GM18951 (cell line): Measurements from ENCODE around the gene GDI2.
"Not testable (repeated sequence)": the region's sequence is repeated elsewhere in the genome, so short reads cannot be mapped to it uniquely, and the experiment has no call there.

Experiments
- POLR2A ChIP-seq: IDR thresholded peaks from 4 replicates; pipeline ENCODE4 v1.6.1; 2011; ENCODE audit warnings: mild to moderate bottlenecking; ENCODE audit not compliant: insufficient read length, insufficient read depth; ENCODE audit errors: extremely low read depth
- in situ Hi-C: fragments of 300-500 bp; cut with MboI; formaldehyde crosslinking; loops from one replicate; pipeline ENCODE4 v1.12.0; 2022; ENCODE audit warnings: low sequenced_read_pairs, mixed read lengths, inconsistent platforms; ENCODE audit not compliant: unreplicated experiment

Gene GDI2

DNA sequence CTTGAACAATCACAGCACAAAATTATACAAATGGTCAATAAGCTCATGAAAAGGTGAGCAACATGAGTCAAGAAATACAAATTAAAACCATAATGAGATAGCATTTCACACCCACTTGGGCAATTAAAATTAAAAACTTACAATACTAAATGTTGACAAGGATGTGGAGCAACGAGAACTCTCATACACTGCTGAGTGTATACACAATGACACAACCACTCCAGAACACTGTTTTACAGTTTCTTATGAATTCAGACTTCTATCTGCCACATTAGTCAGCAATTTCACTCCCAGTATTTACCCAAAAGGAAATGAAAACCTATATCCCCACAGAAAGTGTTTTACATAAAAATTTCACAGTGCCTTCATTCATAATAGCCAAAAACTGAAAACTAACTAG lies 31.1 kb downstream of the GDI2 start:
- no peak for TF ChIP-seq POLR2A
- in situ Hi-C loops: no loop called here

- in situ Hi-C loops: no loop called here
- TF ChIP-seq POLR2A: no peak
Observed at GRCh38 chr10:5779730-5780129, 33.5 kb downstream of the GDI2 start.

GRCh38 chr10:5777758-5778157 lies 35.5 kb downstream of the GDI2 start:
- in situ Hi-C loops: not testable (repeated sequence)

- no peak for TF ChIP-seq POLR2A
- in situ Hi-C loops: no loop called here
Observed at GRCh38 chr10:5776881-5777197, 36.4 kb downstream of the GDI2 start.

GRCh38 chr10:5776136-5776880 lies 36.9 kb downstream of the GDI2 start:
- in situ Hi-C loops: no loop called here
- no peak for TF ChIP-seq POLR2A

DNA sequence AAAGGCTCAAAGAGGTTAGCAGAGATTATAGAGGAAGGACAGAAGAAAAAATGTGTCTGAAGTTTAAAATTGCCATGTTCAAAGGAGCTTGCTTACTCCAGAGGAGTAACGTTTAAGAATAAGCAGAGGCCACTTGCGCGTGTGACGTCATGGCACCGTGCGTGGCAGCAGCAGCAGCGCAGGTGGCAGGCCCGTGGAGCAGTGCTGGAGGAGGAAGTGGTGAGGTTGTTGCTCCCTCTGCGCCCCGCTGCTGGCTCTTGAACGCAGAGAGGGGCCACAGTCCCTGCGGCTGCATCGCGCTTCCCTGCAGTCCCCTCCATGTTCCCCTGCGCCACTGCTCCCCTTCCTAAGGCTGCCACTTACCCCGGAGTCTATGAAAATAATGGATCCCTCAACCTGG lies 37.5 kb downstream of the GDI2 start:
- in situ Hi-C loops: no loop called here
- no peak for TF ChIP-seq POLR2A

- in situ Hi-C loops: no loop called here
- no peak for TF ChIP-seq POLR2A
Observed at GRCh38 chr10:5774987-5775620, 38.1 kb downstream of the GDI2 start.

GRCh38 chr10:5766189-5766588 lies 47.0 kb downstream of the GDI2 start:
- in situ Hi-C loops: no loop called here
- no peak for TF ChIP-seq POLR2A

- in situ Hi-C loops: no loop called here
Observed at GRCh38 chr10:5765617-5766016, 47.6 kb downstream of the GDI2 start.

DNA sequence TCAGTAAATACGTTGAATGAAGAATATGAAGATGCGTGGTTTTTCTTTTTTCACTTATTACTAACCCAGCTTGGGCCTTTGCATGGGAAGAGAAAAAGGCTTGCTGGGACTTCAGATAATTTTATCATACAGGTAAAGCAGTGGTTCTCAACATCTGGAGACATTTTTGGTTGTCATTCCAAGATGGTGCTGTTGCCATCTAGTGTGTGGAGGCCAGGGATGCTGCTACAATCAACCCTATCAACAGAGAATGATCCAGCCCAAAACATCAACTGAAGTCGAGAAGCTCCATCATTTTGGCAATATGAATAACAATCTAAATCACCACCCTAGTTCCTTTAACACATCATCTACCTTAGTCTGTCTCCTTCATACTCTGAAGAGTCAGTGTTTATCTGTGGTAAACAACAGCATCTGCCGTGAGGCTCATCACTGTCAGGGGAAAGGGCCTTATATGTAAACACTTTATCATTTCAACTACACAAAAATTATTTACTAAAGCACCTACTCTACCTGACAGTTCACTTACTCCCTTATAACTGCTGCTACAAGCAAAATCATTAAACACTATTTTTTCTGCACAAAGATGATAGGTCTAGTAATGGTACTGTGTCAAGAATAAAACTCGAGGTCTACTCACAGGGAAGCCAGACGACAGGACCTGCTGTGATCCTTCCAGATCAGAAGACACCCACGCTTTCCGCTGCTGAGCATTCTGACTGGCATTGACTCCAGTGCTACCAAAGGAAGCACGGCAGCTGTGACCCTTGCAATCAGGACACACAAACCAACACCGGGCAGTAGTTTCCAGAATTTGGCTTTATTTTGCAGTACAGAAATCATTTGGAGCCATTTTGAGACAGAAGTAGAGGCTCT lies 48.6 kb downstream of the GDI2 start:
- TF ChIP-seq POLR2A: no peak
- in situ Hi-C loops: no loop called here

More at GRCh38 chr10:5765617-5766016, 47.6 kb downstream of the GDI2 start:
- no peak for TF ChIP-seq POLR2A

DNA sequence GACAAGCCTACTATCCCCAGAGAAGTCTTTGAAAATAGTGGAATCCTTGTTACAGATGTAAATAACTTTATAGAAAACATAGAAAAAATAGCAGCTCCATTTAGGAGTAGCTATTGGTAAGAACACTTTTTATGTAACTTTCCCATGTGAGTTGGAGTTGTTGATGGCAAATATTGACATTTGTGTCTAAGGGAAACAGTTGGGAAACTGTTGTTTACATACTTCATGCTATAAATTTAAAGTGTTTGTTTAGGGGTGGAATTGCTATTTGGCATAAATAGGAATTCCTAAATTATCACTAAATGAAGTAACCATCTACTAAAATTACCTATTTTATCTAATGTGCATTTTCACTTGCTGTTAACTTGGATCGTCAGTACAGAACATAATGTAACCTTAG lies 50.7 kb downstream of the GDI2 start:
- no peak for TF ChIP-seq POLR2A
- in situ Hi-C loops: no loop called here

DNA sequence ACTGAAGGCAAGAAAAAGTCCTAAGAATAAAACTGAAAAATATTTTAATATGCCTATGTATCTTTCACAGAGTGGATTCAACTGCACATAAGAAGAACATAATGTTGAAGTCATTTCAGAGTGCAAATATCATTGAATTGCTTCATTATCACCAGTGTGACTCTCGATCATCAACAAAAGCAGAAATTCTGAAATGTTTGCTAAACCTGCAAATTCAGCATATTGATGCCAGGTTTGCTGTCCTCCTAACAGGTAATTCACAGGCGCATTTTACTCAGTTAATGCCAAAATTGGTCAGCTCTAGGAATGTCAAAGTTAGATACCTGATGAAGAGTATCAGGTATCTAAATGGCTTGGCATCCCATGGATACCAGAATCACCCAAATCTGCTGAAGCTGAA lies 52.0 kb downstream of the GDI2 start:
- no peak for TF ChIP-seq POLR2A
- in situ Hi-C loops: no loop called here

- in situ Hi-C loops: no loop called here
- TF ChIP-seq POLR2A: no peak
Observed at GRCh38 chr10:5760515-5760914, 52.7 kb downstream of the GDI2 start.

DNA sequence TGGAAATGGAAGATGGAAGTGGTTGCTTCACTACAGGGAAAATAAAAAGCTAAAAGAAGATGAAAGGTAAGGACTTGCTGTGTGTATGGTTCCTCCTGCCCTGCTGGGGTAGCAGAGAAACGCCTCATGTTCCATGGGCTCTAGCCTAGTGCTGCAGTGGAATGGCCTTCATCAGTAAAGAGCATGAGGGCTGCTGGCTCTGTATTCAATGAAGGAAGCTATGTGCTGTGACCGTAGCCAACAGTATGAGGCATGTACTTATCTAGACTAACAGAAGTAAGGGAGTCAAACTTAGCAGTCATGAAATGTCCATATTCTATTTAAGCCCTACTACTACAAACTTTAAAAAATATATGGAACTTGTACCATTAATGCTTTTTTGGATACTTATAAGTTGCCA lies 54.3 kb downstream of the GDI2 start:
- in situ Hi-C loops: no loop called here
- TF ChIP-seq POLR2A: no peak
